GM23338 (cell line): Measurements from ENCODE around the gene TTC28. TPM values are rescaled to one million over a fixed set of nuclear protein-coding genes. Genes with fewer than 3 reads are reported as not detected.

Source experiments
- ATAC-seq: fragments of 200-7000 bp; cut with Tn5 transposase; 3 replicates; pipeline ENCODE4 v1.9.1; 2020
- DNase-seq: peaks from one replicate; pipeline ENCODE4 v3.0.0-alpha.2; 2015; ENCODE audit warnings: low spot score
- H2AFZ ChIP-seq: fragments of 200-600 bp; sonication (generic); 2 replicates; pipeline ENCODE4 v1.8.0; 2016; ENCODE audit warnings: antibody characterized with exemption, mild to moderate bottlenecking, moderate library complexity
- H3F3A ChIP-seq: fragments of 200-600 bp; sonication (generic); replicated peaks from 2 replicates; pipeline ENCODE4 v1.8.0; 2017; ENCODE audit warnings: antibody characterized with exemption, mixed run types, low read depth
- H3K27ac ChIP-seq: fragments of 200-600 bp; sonication (generic); 2 replicates; pipeline ENCODE4 v1.6.1; 2016; ENCODE audit warnings: low read depth
- H3K27me3 ChIP-seq: fragments of 200-600 bp; sonication (generic); 2 replicates; pipeline ENCODE4 v1.8.0; 2016; ENCODE audit warnings: mild to moderate bottlenecking, mixed run types, moderate library complexity; ENCODE audit not compliant: insufficient read depth
- H3K36me3 ChIP-seq: fragments of 200-600 bp; sonication (generic); 2 replicates; pipeline ENCODE4 v1.8.0; 2016; ENCODE audit warnings: mild to moderate bottlenecking; ENCODE audit not compliant: insufficient read depth
- H3K4me1 ChIP-seq: fragments of 200-600 bp; sonication (generic); 2 replicates; pipeline ENCODE4 v1.8.0; 2016; ENCODE audit warnings: mild to moderate bottlenecking, moderate library complexity; ENCODE audit not compliant: insufficient read depth
- H3K4me2 ChIP-seq: fragments of 200-600 bp; sonication (generic); 2 replicates; pipeline ENCODE4 v1.7.1; 2017; ENCODE audit warnings: mixed run types
- H3K4me3 ChIP-seq: fragments of 200-600 bp; sonication (generic); 2 replicates; pipeline ENCODE4 v1.6.1; 2016; ENCODE audit warnings: mixed run types
- H3K79me2 ChIP-seq: fragments of 200-600 bp; sonication (generic); replicated peaks from 2 replicates; pipeline ENCODE4 v1.8.0; 2017; ENCODE audit warnings: mild to moderate bottlenecking; ENCODE audit not compliant: insufficient read depth
- H3K9me2 ChIP-seq: fragments of 200-600 bp; sonication (generic); 2 replicates; pipeline ENCODE4 v1.8.0; 2017; ENCODE audit not compliant: insufficient read depth
- H4K20me1 ChIP-seq: fragments of 200-600 bp; sonication (generic); replicated peaks from 2 replicates; pipeline ENCODE4 v1.8.0; 2017; ENCODE audit warnings: mild to moderate bottlenecking; ENCODE audit not compliant: insufficient read depth
- H3K27ac Mint-ChIP-seq: 2 replicates; pipeline ENCODE4 v1.8.0; 2020; ENCODE audit warnings: inconsistent platforms, mild to moderate bottlenecking, moderate library complexity, mixed read lengths
- H3K27me3 Mint-ChIP-seq: 3 replicates; pipeline ENCODE4 v1.8.0; 2022; ENCODE audit warnings: low read depth, mild to moderate bottlenecking, moderate library complexity, mixed read lengths, inconsistent platforms; ENCODE audit not compliant: insufficient read depth, poor library complexity
- H3K36me3 Mint-ChIP-seq: 3 replicates; pipeline ENCODE4 v1.8.0; 2021; ENCODE audit warnings: low read depth, mild to moderate bottlenecking, inconsistent platforms, moderate library complexity, mixed read lengths
- H3K4me1 Mint-ChIP-seq: 3 replicates; pipeline ENCODE4 v1.8.0; 2020; ENCODE audit warnings: mild to moderate bottlenecking, inconsistent platforms, mixed read lengths
- H3K4me3 Mint-ChIP-seq: 3 replicates; pipeline ENCODE4 v1.8.0; 2021; ENCODE audit warnings: moderate library complexity, mild to moderate bottlenecking, inconsistent platforms, mixed read lengths
- H3K9me3 Mint-ChIP-seq: 3 replicates; pipeline ENCODE4 v1.8.0; 2020; ENCODE audit warnings: moderate library complexity, mild to moderate bottlenecking, inconsistent platforms, mixed read lengths
- EZH2 ChIP-seq: fragments of 200-600 bp; sonication (generic); IDR thresholded peaks from one replicate; pipeline ENCODE4 v1.8.0; 2017; ENCODE audit warnings: antibody characterized with exemption, mild to moderate bottlenecking, low read depth; ENCODE audit not compliant: unreplicated experiment
- ZNF331 ChIP-seq: fragments of 250-450 bp; sonication (Bioruptor Pico); IDR thresholded peaks from 2 replicates; pipeline ENCODE4 v1.5.0; 2020; ENCODE audit warnings: low read depth, mild to moderate bottlenecking, moderate library complexity
- polyA plus RNA-seq: library from polyadenylated mRNA; unstranded; fragments of >200 nt; fragmentation: Nextera tagmentation; extraction: Ambion mirVana; gene quantifications from 2 replicates; pipeline ENCODE4 v1.2.1, GENCODE V29; 2016
- total RNA-seq: library from RNA; depleted of rRNA; stranded (reverse); fragments of >200 nt; shearing (Covaris generic); gene quantifications from 2 replicates; pipeline ENCODE4 v1.2.3, GENCODE V29; 2014
- TF ChIP-seq, protein P1 (sequence below): fragments of 250-450 bp; sonication (Bioruptor Pico); IDR thresholded peaks from 2 replicates; pipeline ENCODE4 v1.5.0; 2020; ENCODE audit warnings: mild to moderate bottlenecking, moderate library complexity
- TF ChIP-seq, protein P2 (sequence below), 2 experiments: fragments of 200-600 bp in 1 of 2; sonication (generic) in 1 of 2; conservative IDR thresholded peaks; 2 replicates each; pipeline versions ENCODE4 v1.5.1 to v1.6.1; 2016 to 2017; ENCODE audit warnings: antibody characterized with exemption in 2 of 2, low read depth in 2 of 2, mild to moderate bottlenecking in 2 of 2, moderate library complexity in 1 of 2

TTC28 gene
- total and polyA plus RNA-seq, 2 experiments from 2014 or later, result 4.5 to 16.1 TPM

DNA sequence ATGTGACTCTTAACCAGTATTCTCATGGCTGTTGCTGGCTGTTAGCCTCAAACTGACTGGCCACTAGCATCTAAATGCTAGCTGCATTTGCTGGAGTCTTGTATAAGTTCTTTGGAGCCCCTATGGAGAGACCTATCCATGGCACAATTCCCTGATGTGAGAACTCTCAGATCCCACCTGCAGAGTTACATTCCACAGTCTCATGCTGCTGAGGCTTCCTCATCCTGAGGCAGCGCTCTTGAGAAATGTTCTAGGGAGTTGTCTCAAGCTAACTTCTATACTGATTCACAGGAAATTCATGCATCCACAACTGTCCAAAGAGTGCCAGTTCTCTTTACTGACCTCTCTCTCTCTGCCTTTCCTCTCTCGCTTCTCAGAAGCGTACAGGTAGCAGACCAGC lies 542.6 kb downstream of the TTC28 start:
- no peaks in the 10 kb centered on the region for H3F3A ChIP-seq
- no peaks in the 10 kb centered on the region for H3K27me3 ChIP-seq
- H4K20me1 ChIP-seq, result no peaks in the 10 kb centered on the region
- 0 out of 2 replicates have a peak, but pooled peaks cover 4% of the 10 kb centered on the region for H3K9me2 ChIP-seq
- H3K79me2 ChIP-seq, result no peaks in the 10 kb centered on the region
- peaks cover 28% of the 10 kb centered on the region for H3K4me1 Mint-ChIP-seq
- H3K27ac ChIP-seq, result no peak overlapping the region
- DNase-seq (peak; percentile 57), ATAC-seq (peak; percentile 94)
- TF ChIP-seq, protein P1, sequence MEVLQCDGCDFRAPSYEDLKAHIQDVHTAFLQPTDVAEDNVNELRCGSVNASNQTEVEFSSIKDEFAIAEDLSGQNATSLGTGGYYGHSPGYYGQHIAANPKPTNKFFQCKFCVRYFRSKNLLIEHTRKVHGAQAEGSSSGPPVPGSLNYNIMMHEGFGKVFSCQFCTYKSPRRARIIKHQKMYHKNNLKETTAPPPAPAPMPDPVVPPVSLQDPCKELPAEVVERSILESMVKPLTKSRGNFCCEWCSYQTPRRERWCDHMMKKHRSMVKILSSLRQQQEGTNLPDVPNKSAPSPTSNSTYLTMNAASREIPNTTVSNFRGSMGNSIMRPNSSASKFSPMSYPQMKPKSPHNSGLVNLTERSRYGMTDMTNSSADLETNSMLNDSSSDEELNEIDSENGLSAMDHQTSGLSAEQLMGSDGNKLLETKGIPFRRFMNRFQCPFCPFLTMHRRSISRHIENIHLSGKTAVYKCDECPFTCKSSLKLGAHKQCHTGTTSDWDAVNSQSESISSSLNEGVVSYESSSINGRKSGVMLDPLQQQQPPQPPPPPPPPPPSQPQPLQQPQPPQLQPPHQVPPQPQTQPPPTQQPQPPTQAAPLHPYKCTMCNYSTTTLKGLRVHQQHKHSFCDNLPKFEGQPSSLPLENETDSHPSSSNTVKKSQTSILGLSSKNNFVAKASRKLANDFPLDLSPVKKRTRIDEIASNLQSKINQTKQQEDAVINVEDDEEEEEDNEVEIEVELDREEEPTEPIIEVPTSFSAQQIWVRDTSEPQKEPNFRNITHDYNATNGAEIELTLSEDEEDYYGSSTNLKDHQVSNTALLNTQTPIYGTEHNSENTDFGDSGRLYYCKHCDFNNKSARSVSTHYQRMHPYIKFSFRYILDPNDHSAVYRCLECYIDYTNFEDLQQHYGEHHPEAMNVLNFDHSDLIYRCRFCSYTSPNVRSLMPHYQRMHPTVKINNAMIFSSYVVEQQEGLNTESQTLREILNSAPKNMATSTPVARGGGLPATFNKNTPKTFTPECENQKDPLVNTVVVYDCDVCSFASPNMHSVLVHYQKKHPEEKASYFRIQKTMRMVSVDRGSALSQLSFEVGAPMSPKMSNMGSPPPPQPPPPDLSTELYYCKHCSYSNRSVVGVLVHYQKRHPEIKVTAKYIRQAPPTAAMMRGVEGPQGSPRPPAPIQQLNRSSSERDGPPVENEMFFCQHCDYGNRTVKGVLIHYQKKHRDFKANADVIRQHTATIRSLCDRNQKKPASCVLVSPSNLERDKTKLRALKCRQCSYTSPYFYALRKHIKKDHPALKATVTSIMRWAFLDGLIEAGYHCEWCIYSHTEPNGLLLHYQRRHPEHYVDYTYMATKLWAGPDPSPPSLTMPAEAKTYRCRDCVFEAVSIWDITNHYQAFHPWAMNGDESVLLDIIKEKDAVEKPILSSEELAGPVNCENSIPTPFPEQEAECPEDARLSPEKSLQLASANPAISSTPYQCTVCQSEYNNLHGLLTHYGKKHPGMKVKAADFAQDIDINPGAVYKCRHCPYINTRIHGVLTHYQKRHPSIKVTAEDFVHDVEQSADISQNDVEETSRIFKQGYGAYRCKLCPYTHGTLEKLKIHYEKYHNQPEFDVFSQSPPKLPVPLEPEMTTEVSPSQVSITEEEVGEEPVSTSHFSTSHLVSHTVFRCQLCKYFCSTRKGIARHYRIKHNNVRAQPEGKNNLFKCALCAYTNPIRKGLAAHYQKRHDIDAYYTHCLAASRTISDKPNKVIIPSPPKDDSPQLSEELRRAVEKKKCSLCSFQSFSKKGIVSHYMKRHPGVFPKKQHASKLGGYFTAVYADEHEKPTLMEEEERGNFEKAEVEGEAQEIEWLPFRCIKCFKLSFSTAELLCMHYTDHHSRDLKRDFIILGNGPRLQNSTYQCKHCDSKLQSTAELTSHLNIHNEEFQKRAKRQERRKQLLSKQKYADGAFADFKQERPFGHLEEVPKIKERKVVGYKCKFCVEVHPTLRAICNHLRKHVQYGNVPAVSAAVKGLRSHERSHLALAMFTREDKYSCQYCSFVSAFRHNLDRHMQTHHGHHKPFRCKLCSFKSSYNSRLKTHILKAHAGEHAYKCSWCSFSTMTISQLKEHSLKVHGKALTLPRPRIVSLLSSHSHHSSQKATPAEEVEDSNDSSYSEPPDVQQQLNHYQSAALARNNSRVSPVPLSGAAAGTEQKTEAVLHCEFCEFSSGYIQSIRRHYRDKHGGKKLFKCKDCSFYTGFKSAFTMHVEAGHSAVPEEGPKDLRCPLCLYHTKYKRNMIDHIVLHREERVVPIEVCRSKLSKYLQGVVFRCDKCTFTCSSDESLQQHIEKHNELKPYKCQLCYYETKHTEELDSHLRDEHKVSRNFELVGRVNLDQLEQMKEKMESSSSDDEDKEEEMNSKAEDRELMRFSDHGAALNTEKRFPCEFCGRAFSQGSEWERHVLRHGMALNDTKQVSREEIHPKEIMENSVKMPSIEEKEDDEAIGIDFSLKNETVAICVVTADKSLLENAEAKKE, result peak; percentile 56; the same call in 1 of the 2 replicates
- TF ChIP-seq, protein P2, sequence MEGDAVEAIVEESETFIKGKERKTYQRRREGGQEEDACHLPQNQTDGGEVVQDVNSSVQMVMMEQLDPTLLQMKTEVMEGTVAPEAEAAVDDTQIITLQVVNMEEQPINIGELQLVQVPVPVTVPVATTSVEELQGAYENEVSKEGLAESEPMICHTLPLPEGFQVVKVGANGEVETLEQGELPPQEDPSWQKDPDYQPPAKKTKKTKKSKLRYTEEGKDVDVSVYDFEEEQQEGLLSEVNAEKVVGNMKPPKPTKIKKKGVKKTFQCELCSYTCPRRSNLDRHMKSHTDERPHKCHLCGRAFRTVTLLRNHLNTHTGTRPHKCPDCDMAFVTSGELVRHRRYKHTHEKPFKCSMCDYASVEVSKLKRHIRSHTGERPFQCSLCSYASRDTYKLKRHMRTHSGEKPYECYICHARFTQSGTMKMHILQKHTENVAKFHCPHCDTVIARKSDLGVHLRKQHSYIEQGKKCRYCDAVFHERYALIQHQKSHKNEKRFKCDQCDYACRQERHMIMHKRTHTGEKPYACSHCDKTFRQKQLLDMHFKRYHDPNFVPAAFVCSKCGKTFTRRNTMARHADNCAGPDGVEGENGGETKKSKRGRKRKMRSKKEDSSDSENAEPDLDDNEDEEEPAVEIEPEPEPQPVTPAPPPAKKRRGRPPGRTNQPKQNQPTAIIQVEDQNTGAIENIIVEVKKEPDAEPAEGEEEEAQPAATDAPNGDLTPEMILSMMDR (conservative IDR thresholded peaks at IDR 0.05; ENCODE audit: low read depth in 2 of 2), result no peak
- H2AFZ ChIP-seq, result no peak overlapping the region
- H3K27ac Mint-ChIP-seq, result no peak overlapping the region
- H3K36me3 Mint-ChIP-seq, result peaks cover 19% of the 10 kb centered on the region
- peaks cover 5% of the 10 kb centered on the region for H3K27me3 Mint-ChIP-seq
- H3K36me3 ChIP-seq, result no peaks in the 10 kb centered on the region
- H3K4me3 Mint-ChIP-seq, result no peak overlapping the region
- H3K4me1 ChIP-seq, result peaks cover 14% of the 10 kb centered on the region
- peaks cover 19% of the 10 kb centered on the region for H3K9me3 Mint-ChIP-seq
- H3K4me3 ChIP-seq, result no peak overlapping the region
- no peak overlapping the region for H3K4me2 ChIP-seq

DNA sequence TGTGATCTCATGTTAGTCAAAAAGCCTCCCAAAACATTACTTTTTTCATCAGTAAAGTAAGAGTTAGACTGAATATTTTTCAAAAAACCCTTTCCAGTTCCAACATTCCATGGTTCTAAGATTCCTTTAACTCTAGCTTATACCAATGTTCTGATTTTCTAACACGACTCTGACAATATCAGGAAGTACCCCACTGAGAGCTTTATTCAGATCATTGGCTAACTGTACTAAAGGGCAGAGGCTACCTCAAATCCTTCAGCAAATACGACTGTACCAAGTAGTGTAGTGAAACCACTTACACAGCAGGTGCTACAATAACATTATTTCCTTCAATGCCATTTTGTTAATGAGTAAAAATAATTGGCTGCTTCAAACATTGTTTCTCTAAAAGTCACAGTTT lies 547.2 kb downstream of the TTC28 start:
- Mint-ChIP-seq H3K4me3 (no peak overlapping the region), H3K36me3 (peaks cover 22% of the 10 kb centered on the region), H3K9me3 (peaks cover 19% of the 10 kb centered on the region), H3K27me3 (peaks cover 3% of the 10 kb centered on the region), H3K4me1 (peaks cover 34% of the 10 kb centered on the region), H3K27ac (no peak overlapping the region)
- Histone ChIP-seq H3K27me3 (no peaks in the 10 kb centered on the region), H3K27ac (no peak overlapping the region), H3K4me2 (no peak overlapping the region), H3K79me2 (no peaks in the 10 kb centered on the region), H3K4me1 (peaks cover 24% of the 10 kb centered on the region), H3K36me3 (no peaks in the 10 kb centered on the region), H4K20me1 (no peaks in the 10 kb centered on the region), H3F3A (no peaks in the 10 kb centered on the region), H2AFZ (no peak overlapping the region), H3K4me3 (no peak overlapping the region), H3K9me2 (0 out of 2 replicates have a peak, but pooled peaks cover 4% of the 10 kb centered on the region)
- DNase-seq (no peak), ATAC-seq (no peak)
- TF ChIP-seq, protein P1, result no peak
- no peak for TF ChIP-seq ZNF331 (CRISPR knock-in tag)
- no peak for TF ChIP-seq EZH2
